ENCODE measurements around the gene AP2B1.

The AP2B1 gene

DNA sequence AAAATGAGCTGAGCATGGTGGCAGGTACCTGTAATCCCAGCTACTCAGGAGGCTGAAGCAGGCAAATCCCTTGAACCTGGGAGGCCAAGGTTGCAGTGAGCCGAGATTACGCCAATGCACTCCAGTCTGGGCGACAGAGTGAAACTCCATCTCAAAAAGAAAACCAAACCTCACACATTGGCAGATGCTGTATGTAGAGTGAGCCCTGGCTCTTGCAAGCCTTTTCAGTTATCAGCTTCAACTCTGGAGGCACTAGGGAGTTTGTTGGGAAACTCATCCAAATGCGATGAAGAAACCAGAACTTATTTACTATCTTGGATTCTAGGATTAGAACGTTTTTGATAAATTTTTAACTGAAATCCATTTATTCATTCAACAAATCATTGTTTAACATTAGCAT lies 87.4 kb downstream of the AP2B1 start:
- Histone ChIP-seq H3K79me2 (ENCODE audit: low read length) (no peaks in the 10 kb centered on the region), H3K9me2 (replicated peaks; ENCODE audit: insufficient read depth, low read length) (no peaks in the 10 kb centered on the region), H3F3A (ENCODE audit: insufficient read depth, low read length) (peaks cover 4% of the 10 kb centered on the region), H3K9ac (ENCODE audit: low read length) (no peak overlapping the region), H4K20me1 (ENCODE audit: insufficient read depth, low read length) (no peaks in the 10 kb centered on the region), H3K27me3 (replicated peaks; ENCODE audit: insufficient read depth, low read length) (no peaks in the 10 kb centered on the region), H2AFZ (ENCODE audit: low read length) (no peak overlapping the region), H3K4me2 (ENCODE audit: low read depth, low read length) (no peak overlapping the region), H3K4me3 (ENCODE audit: low read length) (no peak overlapping the region), H3K27ac (ENCODE audit: low read length) (no peak overlapping the region), H3K9me3 (replicated peaks; ENCODE audit: insufficient read depth, low read length) (no peaks in the 10 kb centered on the region), H3K4me1 (ENCODE audit: low read length) (0 out of 2 replicates have a peak, but pooled peaks cover 6% of the 10 kb centered on the region), H3K36me3 (replicated peaks; ENCODE audit: insufficient read depth, low read length) (0 out of 2 replicates have a peak, but pooled peaks cover 4% of the 10 kb centered on the region)
- DNase-seq: no peak
- TF ChIP-seq, protein P1, sequence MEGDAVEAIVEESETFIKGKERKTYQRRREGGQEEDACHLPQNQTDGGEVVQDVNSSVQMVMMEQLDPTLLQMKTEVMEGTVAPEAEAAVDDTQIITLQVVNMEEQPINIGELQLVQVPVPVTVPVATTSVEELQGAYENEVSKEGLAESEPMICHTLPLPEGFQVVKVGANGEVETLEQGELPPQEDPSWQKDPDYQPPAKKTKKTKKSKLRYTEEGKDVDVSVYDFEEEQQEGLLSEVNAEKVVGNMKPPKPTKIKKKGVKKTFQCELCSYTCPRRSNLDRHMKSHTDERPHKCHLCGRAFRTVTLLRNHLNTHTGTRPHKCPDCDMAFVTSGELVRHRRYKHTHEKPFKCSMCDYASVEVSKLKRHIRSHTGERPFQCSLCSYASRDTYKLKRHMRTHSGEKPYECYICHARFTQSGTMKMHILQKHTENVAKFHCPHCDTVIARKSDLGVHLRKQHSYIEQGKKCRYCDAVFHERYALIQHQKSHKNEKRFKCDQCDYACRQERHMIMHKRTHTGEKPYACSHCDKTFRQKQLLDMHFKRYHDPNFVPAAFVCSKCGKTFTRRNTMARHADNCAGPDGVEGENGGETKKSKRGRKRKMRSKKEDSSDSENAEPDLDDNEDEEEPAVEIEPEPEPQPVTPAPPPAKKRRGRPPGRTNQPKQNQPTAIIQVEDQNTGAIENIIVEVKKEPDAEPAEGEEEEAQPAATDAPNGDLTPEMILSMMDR (IDR thresholded peaks at IDR 0.05; ENCODE audit: low read length): no peak
- no peak for TF ChIP-seq EZH2phosphoT487 (IDR thresholded peaks at IDR 0.05; ENCODE audit: low read length)
- TF ChIP-seq EZH2 (optimal IDR thresholded peaks at IDR 0.05; ENCODE audit: low read depth, low read length): no peak

DNA sequence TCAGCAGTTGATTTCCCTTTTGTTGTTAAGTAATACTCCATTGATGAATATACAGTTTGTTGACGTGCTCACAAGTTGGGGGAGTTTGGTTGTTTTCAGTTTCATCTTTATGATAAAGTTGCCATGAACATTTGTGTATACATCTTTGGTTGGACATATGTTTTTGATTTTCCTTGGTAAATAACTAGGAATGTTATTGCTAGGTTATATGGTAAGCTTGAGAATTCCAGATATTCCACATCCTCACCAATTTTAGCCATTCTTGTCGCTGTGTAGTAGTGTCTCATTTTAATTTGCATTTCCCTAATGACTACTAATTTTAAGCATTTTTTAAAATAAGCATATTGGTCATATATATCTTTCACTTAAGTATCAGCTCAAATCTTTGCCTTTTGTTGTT lies 89.3 kb downstream of the AP2B1 start:
- H3F3A ChIP-seq (ENCODE audit: insufficient read depth, low read length): peaks cover 4% of the 10 kb centered on the region
- H3K9me2 ChIP-seq (replicated peaks; ENCODE audit: insufficient read depth, low read length): no peaks in the 10 kb centered on the region
- H2AFZ ChIP-seq (ENCODE audit: low read length): no peak overlapping the region
- H3K36me3 ChIP-seq (replicated peaks; ENCODE audit: insufficient read depth, low read length): 0 out of 2 replicates have a peak, but pooled peaks cover 4% of the 10 kb centered on the region
- no peak overlapping the region for H3K4me2 ChIP-seq (ENCODE audit: low read depth, low read length)
- H3K9ac ChIP-seq (ENCODE audit: low read length): no peak overlapping the region
- H4K20me1 ChIP-seq (ENCODE audit: insufficient read depth, low read length): no peaks in the 10 kb centered on the region
- 0 out of 2 replicates have a peak, but pooled peaks cover 6% of the 10 kb centered on the region for H3K4me1 ChIP-seq (ENCODE audit: low read length)
- DNase-seq: no peak
- no peak overlapping the region for H3K27ac ChIP-seq (ENCODE audit: low read length)
- no peaks in the 10 kb centered on the region for H3K9me3 ChIP-seq (replicated peaks; ENCODE audit: insufficient read depth, low read length)
- no peaks in the 10 kb centered on the region for H3K79me2 ChIP-seq (ENCODE audit: low read length)
- TF ChIP-seq, protein P1 (IDR thresholded peaks at IDR 0.05; ENCODE audit: low read length): no peak
- TF ChIP-seq EZH2phosphoT487 (IDR thresholded peaks at IDR 0.05; ENCODE audit: low read length): no peak
- no peak for TF ChIP-seq EZH2 (optimal IDR thresholded peaks at IDR 0.05; ENCODE audit: low read depth, low read length)
- H3K4me3 ChIP-seq (ENCODE audit: low read length): no peak overlapping the region
- H3K27me3 ChIP-seq (replicated peaks; ENCODE audit: insufficient read depth, low read length): no peaks in the 10 kb centered on the region

DNA sequence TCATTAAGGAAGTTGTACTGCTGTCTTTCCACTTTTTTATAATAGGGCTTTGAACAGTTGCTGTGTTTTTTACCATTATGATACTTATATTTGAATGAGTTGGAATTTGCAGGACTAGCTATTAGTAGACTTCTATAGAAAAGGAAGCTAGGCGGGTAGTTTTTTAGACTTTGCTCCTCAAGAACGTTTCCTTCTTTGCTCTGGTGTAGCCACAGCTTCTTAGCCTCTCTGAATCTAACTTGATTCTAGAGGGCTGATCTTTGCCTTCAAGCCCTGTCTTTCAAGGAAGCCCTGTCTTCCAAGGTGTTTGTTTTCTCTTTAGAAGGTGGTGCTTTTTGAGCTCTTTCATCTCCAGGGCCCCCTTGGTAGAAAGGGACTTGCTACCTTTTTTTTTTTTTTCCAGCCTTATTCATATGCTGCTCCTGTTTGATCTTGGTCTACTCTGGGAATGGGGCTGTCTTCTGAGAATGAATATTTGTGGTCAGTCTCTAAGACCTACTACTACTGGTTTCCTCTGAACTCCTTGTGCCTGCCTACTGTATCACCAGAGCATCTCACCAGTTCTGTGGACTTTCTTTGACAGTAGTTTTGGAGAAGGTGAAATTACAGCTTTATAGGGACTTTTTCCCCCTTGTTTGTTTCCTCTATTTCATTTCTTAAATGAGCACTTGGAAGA lies 92.0 kb downstream of the AP2B1 start:
- H3K4me1 ChIP-seq (ENCODE audit: low read length): 0 out of 2 replicates have a peak, but pooled peaks cover 6% of the 10 kb centered on the region
- no peak overlapping the region for H3K9ac ChIP-seq (ENCODE audit: low read length)
- no peak overlapping the region for H3K4me3 ChIP-seq (ENCODE audit: low read length)
- peaks cover 4% of the 10 kb centered on the region for H3F3A ChIP-seq (ENCODE audit: insufficient read depth, low read length)
- no peaks in the 10 kb centered on the region for H4K20me1 ChIP-seq (ENCODE audit: insufficient read depth, low read length)
- H3K9me2 ChIP-seq (replicated peaks; ENCODE audit: insufficient read depth, low read length): no peaks in the 10 kb centered on the region
- H2AFZ ChIP-seq (ENCODE audit: low read length): no peak overlapping the region
- no peaks in the 10 kb centered on the region for H3K36me3 ChIP-seq (replicated peaks; ENCODE audit: insufficient read depth, low read length)
- TF ChIP-seq EZH2phosphoT487 (IDR thresholded peaks at IDR 0.05; ENCODE audit: low read length): no peak
- H3K9me3 ChIP-seq (replicated peaks; ENCODE audit: insufficient read depth, low read length): no peaks in the 10 kb centered on the region
- no peaks in the 10 kb centered on the region for H3K79me2 ChIP-seq (ENCODE audit: low read length)
- DNase-seq: peak; percentile 9
- no peaks in the 10 kb centered on the region for H3K27me3 ChIP-seq (replicated peaks; ENCODE audit: insufficient read depth, low read length)
- H3K4me2 ChIP-seq (ENCODE audit: low read depth, low read length): no peak overlapping the region
- no peak overlapping the region for H3K27ac ChIP-seq (ENCODE audit: low read length)

DNA sequence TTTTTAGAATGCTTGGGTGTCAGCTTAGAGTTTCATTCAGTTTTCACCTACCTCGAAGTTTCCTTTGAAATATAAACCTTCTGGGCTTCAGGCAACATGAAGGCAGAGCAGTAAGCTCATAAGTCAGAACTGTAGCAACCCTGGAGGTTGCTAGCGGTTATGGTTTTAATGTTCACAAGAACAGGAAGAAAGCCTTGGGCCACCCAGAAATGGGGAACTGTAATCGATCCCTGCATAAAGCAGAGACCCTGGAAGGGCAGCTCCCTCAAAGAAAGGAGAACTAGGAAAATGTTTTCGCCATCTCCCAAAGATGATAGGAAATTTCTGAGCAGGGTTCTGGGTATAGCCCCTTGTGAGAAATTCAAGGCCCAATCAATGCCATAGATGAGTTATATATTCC lies 96.5 kb downstream of the AP2B1 start:
- 0 out of 2 replicates have a peak, but pooled peaks cover 6% of the 10 kb centered on the region for H3K4me1 ChIP-seq (ENCODE audit: low read length)
- H4K20me1 ChIP-seq (ENCODE audit: insufficient read depth, low read length): no peaks in the 10 kb centered on the region
- no peak overlapping the region for H3K4me3 ChIP-seq (ENCODE audit: low read length)
- no peaks in the 10 kb centered on the region for H3K9me2 ChIP-seq (replicated peaks; ENCODE audit: insufficient read depth, low read length)
- no peaks in the 10 kb centered on the region for H3K27me3 ChIP-seq (replicated peaks; ENCODE audit: insufficient read depth, low read length)
- no peaks in the 10 kb centered on the region for H3K9me3 ChIP-seq (replicated peaks; ENCODE audit: insufficient read depth, low read length)
- no peak overlapping the region for H3K27ac ChIP-seq (ENCODE audit: low read length)
- no peak overlapping the region for H3K4me2 ChIP-seq (ENCODE audit: low read depth, low read length)
- DNase-seq: no peak
- H3K36me3 ChIP-seq (replicated peaks; ENCODE audit: insufficient read depth, low read length): no peaks in the 10 kb centered on the region
- H3K79me2 ChIP-seq (ENCODE audit: low read length): no peaks in the 10 kb centered on the region
- H3K9ac ChIP-seq (ENCODE audit: low read length): no peak overlapping the region
- H3F3A ChIP-seq (ENCODE audit: insufficient read depth, low read length): peaks cover 4% of the 10 kb centered on the region; the same call in 1 of the 2 replicates
- no peak overlapping the region for H2AFZ ChIP-seq (ENCODE audit: low read length)
- TF ChIP-seq, protein P1 (IDR thresholded peaks at IDR 0.05; ENCODE audit: low read length): no peak
- TF ChIP-seq EZH2phosphoT487 (IDR thresholded peaks at IDR 0.05; ENCODE audit: low read length) (no peak), EZH2 (optimal IDR thresholded peaks at IDR 0.05; ENCODE audit: low read depth, low read length) (no peak)
